ENCODE measurements around the gene MEG3. TPM values are rescaled to one million over a fixed set of nuclear protein-coding genes. Genes with fewer than 3 reads are reported as not detected.

MEG3 gene
- total and polyA plus RNA-seq, 4 experiments from 2014 or later, result not detected

DNA sequence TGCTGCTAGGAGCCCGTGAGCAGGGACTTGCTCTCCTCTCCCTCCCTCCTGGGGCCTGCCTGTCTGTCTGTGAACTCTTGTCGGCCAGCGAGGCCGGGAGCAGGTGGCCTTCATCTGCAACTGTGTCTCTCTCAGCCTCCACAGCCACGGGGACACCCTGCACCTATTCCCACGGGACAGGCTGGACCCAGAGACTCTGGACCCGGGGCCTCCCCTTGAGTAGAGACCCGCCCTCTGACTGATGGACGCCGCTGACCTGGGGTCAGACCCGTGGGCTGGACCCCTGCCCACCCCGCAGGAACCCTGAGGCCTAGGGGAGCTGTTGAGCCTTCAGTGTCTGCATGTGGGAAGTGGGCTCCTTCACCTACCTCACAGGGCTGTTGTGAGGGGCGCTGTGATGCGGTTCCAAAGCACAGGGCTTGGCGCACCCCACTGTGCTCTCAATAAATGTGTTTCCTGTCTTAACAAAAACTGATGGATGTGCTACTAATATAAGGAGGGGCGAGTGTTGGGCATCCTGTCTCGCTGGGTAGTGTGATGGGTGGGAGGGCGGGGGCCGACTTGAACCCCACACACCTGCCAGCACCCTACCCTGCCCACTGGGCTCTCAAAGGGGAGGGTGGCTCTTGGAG lies 34.8 kb downstream of the MEG3 start:
- CTCF ChIA-PET (ENCODE audit: partially characterized antibody), result no interaction called here
- intact Hi-C loops (cut with micrococcal nuclease), result no loop called here
- H3K36me3 Mint-ChIP-seq, result no peaks in the 10 kb centered on the region
- H3K9me3 Mint-ChIP-seq, result peaks cover 0 to 3% (median 0%) of the 10 kb centered on the region in 8 donors
- H3K27ac ChIP-seq (ENCODE audit: low read depth, low read length), result no peak overlapping the region
- H3K27ac Mint-ChIP-seq, result no peak overlapping the region
- no peak overlapping the region for H3K4me3 Mint-ChIP-seq
- H3K36me3 ChIP-seq (ENCODE audit: insufficient read depth, low read length), result no peaks in the 10 kb centered on the region
- no peak for DNase-seq
- no peak overlapping the region for H3K4me3 ChIP-seq (ENCODE audit: low read length in 2 of 2)
- peaks cover 5 to 8% of the 10 kb centered on the region in 2 donors for H3K27me3 Mint-ChIP-seq
- POLR2A ChIA-PET (ENCODE audit: partially characterized antibody), result no interaction called here
- H3K9me3 ChIP-seq (ENCODE audit: control insufficient read depth in 1 of 2, low read length in 2 of 2), result no peaks in the 10 kb centered on the region
- no peaks in the 10 kb centered on the region for H3K27me3 ChIP-seq (ENCODE audit: insufficient read depth, low read length)
- no peaks in the 10 kb centered on the region for H3K4me1 ChIP-seq (ENCODE audit: insufficient read depth, low read length)
- H3K4me1 Mint-ChIP-seq, result no peaks in the 10 kb centered on the region

DNA sequence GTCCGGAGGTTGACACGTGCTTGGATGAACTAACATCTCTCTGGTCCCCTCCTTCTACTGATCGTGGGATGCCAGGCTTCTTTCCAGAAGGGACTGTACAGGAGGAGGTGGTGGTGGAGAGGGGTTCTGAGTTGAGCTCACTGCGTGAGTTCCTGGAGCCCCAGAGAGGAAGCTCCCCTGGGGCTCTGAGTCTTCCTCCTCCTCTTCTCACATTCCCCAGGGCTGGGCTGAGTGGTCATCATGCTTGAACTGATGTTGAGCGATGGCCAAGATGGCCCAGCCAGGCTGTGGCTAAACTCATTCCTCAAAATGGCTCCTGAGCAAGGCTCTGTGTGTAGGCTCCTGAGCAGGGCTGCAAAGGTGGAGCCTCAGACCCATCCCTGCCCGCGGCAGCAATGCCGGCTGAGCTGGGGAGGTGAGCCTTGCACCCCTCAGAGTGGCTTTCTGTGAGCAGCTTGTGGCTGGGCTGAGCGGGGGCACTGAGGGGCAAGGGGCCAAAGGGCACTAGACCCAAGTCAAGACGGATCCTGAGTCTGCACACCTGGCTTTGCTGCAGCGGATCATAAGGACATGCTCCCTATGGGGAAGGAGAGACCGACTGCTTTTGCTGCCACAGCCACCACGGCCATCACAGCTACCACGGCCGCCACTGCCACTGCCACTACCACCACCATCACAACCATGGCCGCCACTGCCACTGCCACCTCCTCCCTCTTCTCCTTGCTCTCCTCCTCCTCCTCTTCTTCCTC lies 35.4 kb downstream of the MEG3 start:
- Histone ChIP-seq H3K4me3 (ENCODE audit: low read length in 2 of 2) (no peak overlapping the region), H3K4me1 (ENCODE audit: insufficient read depth, low read length) (no peaks in the 10 kb centered on the region), H3K9me3 (ENCODE audit: control insufficient read depth in 1 of 2, low read length in 2 of 2) (no peaks in the 10 kb centered on the region), H3K36me3 (ENCODE audit: insufficient read depth, low read length) (no peaks in the 10 kb centered on the region), H3K27me3 (ENCODE audit: insufficient read depth, low read length) (no peaks in the 10 kb centered on the region), H3K27ac (ENCODE audit: low read depth, low read length) (no peak overlapping the region)
- CTCF ChIA-PET (ENCODE audit: partially characterized antibody), result no interaction called here
- intact Hi-C loops (cut with micrococcal nuclease), result no loop called here
- Mint-ChIP-seq H3K36me3 (no peaks in the 10 kb centered on the region), H3K27ac (no peak overlapping the region), H3K27me3 (peaks cover 5 to 6% of the 10 kb centered on the region in 2 donors), H3K9me3 (peaks cover 0 to 3% (median 0%) of the 10 kb centered on the region in 8 donors), H3K4me3 (no peak overlapping the region), H3K4me1 (no peaks in the 10 kb centered on the region)
- POLR2A ChIA-PET (ENCODE audit: partially characterized antibody), result no interaction called here
- DNase-seq, result no peak

DNA sequence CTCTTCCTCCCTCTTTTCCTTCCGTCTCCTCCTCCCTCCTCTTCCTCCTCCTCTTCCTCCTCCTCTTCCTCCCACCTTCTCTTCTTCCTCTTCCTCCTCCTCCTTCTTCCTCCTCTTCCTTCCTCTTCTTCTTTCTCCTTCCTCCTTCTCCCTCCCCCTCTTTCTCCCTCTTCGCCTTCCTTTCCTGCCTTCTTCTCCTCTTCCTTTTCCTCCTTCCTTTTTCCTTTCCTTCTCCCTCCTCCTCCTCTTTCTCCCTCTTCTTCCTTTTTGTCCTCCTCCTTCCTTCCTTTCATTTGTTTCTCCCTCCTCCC lies 36.0 kb downstream of the MEG3 start:
- H3K4me3 Mint-ChIP-seq, result no peak overlapping the region

DNA sequence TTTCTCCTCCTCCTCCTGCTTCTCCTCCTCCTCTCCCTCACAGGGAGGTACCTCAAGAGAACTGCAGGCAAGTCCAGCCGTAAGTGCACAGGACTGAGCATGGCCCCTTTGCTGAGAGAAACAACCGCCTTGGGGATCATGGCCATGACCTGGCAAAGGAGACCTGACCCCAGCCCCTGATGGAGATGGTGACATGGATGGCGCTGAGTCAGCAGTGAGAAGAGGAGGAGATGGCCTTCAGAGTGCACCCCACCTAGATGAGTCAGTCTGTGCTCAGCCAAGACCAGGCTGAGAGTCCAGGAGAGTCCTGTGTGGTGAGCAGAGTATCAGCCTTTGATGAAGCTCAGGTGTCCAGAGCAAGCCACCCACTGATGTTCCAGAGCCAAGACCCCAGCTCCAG lies 36.4 kb downstream of the MEG3 start:
- no peak for DNase-seq
- no peaks in the 10 kb centered on the region for H3K27me3 ChIP-seq (ENCODE audit: insufficient read depth, low read length)
- H3K4me3 Mint-ChIP-seq, result no peak overlapping the region
- H3K9me3 Mint-ChIP-seq, result peaks cover 0 to 3% (median 0%) of the 10 kb centered on the region in 8 donors
- intact Hi-C loops (cut with micrococcal nuclease), result no loop called here
- H3K27me3 Mint-ChIP-seq, result peaks cover 3 to 6% of the 10 kb centered on the region in 2 donors
- no peaks in the 10 kb centered on the region for H3K4me1 Mint-ChIP-seq
- no peaks in the 10 kb centered on the region for H3K36me3 Mint-ChIP-seq
- no peaks in the 10 kb centered on the region for H3K9me3 ChIP-seq (ENCODE audit: control insufficient read depth in 1 of 2, low read length in 2 of 2)
- no peaks in the 10 kb centered on the region for H3K36me3 ChIP-seq (ENCODE audit: insufficient read depth, low read length)
- ChIA-PET CTCF (ENCODE audit: partially characterized antibody) (no interaction called here), POLR2A (ENCODE audit: partially characterized antibody) (no interaction called here)
- H3K4me3 ChIP-seq (ENCODE audit: low read length in 2 of 2), result no peak overlapping the region
- no peak overlapping the region for H3K27ac ChIP-seq (ENCODE audit: low read depth, low read length)
- no peak overlapping the region for H3K27ac Mint-ChIP-seq
- H3K4me1 ChIP-seq (ENCODE audit: insufficient read depth, low read length), result no peaks in the 10 kb centered on the region

More for the DNA sequence above, 36.0 kb downstream of the MEG3 start:
- Histone ChIP-seq H3K4me1 (ENCODE audit: insufficient read depth, low read length) (no peaks in the 10 kb centered on the region), H3K4me3 (ENCODE audit: low read length in 2 of 2) (no peak overlapping the region), H3K27ac (ENCODE audit: low read depth, low read length) (no peak overlapping the region), H3K9me3 (ENCODE audit: control insufficient read depth in 1 of 2, low read length in 2 of 2) (no peaks in the 10 kb centered on the region), H3K36me3 (ENCODE audit: insufficient read depth, low read length) (no peaks in the 10 kb centered on the region), H3K27me3 (ENCODE audit: insufficient read depth, low read length) (no peaks in the 10 kb centered on the region)
- Mint-ChIP-seq H3K4me1 (no peaks in the 10 kb centered on the region), H3K36me3 (no peaks in the 10 kb centered on the region), H3K9me3 (peaks cover 0 to 3% (median 0%) of the 10 kb centered on the region in 8 donors), H3K27ac (no peak overlapping the region), H3K27me3 (peaks cover 5 to 6% of the 10 kb centered on the region in 2 donors)
- ChIA-PET CTCF (ENCODE audit: partially characterized antibody) (no interaction called here), POLR2A (ENCODE audit: partially characterized antibody) (no interaction called here)
- no peak for DNase-seq
- intact Hi-C loops (cut with micrococcal nuclease), result no loop called here

DNA sequence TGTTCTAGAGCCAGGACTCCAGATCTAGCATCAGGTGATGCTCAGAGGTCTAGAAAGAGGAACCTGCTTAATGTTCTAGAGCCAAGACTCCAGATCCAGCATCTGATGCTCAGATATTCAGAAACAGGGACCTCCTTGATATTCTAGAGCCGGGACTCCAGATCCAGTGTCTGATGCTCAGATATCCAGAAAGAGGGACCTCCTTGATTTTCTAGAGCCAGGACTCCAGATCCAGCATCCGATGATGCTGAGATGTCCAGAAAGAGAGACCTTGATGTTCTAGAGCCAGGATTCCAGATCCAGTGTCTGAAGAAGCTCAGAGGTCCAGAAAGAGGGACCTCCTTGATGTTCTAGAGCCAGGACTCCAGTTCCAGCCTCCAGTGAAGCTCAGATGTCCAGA lies 36.9 kb downstream of the MEG3 start:
- intact Hi-C loops (cut with micrococcal nuclease), result no loop called here
- ChIA-PET POLR2A (ENCODE audit: partially characterized antibody) (no interaction called here), CTCF (ENCODE audit: partially characterized antibody) (no interaction called here)
- no peaks in the 10 kb centered on the region for H3K4me1 Mint-ChIP-seq
- Histone ChIP-seq H3K27ac (ENCODE audit: low read depth, low read length) (no peak overlapping the region), H3K4me3 (ENCODE audit: low read length in 2 of 2) (no peak overlapping the region), H3K27me3 (ENCODE audit: insufficient read depth, low read length) (no peaks in the 10 kb centered on the region), H3K36me3 (ENCODE audit: insufficient read depth, low read length) (no peaks in the 10 kb centered on the region), H3K4me1 (ENCODE audit: insufficient read depth, low read length) (no peaks in the 10 kb centered on the region), H3K9me3 (ENCODE audit: control insufficient read depth in 1 of 2, low read length in 2 of 2) (no peaks in the 10 kb centered on the region)
- no peak overlapping the region for H3K27ac Mint-ChIP-seq
- peaks cover 0 to 3% (median 0%) of the 10 kb centered on the region in 8 donors for H3K9me3 Mint-ChIP-seq
- DNase-seq, result no peak
- H3K4me3 Mint-ChIP-seq, result no peak overlapping the region
- peaks cover 3 to 6% of the 10 kb centered on the region in 2 donors for H3K27me3 Mint-ChIP-seq
- no peaks in the 10 kb centered on the region for H3K36me3 Mint-ChIP-seq

DNA sequence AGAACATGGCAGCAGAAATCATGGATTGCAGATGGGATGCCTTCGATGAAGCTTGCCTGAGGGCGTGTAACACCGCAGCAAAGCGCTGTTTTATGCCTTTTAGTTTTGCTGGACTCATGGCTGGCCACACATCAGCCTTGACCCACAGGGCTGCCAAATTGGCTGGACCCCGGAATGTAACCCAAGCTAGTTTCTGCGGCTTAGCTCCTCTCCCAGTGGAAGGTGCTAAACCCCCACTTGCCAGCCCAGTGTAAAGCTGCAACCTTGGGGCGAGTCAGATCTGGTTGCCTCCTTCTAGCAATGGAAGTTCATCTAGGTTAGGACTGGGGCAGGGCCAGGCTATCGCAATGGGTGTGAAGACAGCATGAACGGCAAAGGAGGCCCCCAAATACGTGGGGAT lies 38.3 kb downstream of the MEG3 start:
- no peak overlapping the region for H3K27ac Mint-ChIP-seq
- H3K9me3 Mint-ChIP-seq, result peaks cover 0 to 3% (median 0%) of the 10 kb centered on the region in 8 donors
- ChIA-PET CTCF (ENCODE audit: partially characterized antibody) (interaction anchor here (0.6 to 1.4 kb wide), 3 partner anchors 9 to 928 kb away, joined by 3 read pairs; no protein-coding TSS in a partner anchor), POLR2A (ENCODE audit: partially characterized antibody) (no interaction called here)
- Histone ChIP-seq H3K4me1 (ENCODE audit: insufficient read depth, low read length) (no peaks in the 10 kb centered on the region), H3K27ac (ENCODE audit: low read depth, low read length) (no peak overlapping the region), H3K36me3 (ENCODE audit: insufficient read depth, low read length) (no peaks in the 10 kb centered on the region), H3K4me3 (ENCODE audit: low read length in 2 of 2) (no peak overlapping the region), H3K27me3 (ENCODE audit: insufficient read depth, low read length) (no peaks in the 10 kb centered on the region), H3K9me3 (ENCODE audit: control insufficient read depth in 1 of 2, low read length in 2 of 2) (no peaks in the 10 kb centered on the region)
- no peaks in the 10 kb centered on the region for H3K36me3 Mint-ChIP-seq
- H3K4me3 Mint-ChIP-seq, result no peak overlapping the region
- H3K4me1 Mint-ChIP-seq, result no peaks in the 10 kb centered on the region
- no peak for DNase-seq
- H3K27me3 Mint-ChIP-seq, result peaks cover 3 to 6% of the 10 kb centered on the region in 2 donors
- intact Hi-C loops (cut with micrococcal nuclease), result no loop called here

DNA sequence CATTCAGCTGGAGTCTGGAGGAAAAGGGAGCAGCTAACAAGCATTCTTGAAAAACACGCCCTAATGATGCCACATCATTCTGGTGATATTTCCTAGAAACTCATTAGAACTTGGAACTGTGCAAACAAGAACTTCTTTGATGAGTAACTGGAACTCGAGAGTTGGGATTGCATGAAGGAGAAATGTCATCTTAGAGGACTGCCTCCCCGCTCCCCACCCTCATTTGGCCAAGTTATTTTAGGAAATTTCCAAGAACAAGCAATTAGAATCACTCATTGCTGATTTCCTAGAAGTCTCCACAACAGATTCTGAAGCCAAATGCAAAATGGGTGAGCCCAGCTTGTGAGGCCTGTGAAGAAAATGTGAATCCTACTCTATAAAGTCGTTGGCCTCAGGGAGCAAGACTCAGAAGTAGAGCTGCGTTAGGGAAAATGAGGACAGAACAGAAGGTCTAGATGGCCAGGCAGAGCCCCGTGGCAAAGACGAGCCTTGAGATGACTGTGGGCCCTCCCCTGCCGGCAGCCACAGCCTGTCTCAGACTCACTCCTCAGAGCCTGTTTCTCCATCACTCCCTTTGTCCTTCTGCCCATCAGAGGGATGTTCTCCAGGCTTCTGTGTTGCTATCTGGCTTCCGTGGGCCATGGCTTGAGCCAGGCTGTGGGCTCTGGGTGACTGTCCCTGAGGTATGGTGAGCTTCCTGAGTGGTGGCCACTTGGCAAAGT lies 39.2 kb downstream of the MEG3 start:
- CTCF ChIA-PET (ENCODE audit: partially characterized antibody), result interaction anchor here (1.4 kb wide), 1 partner anchor 11 kb away, joined by 3 read pairs; no protein-coding TSS in a partner anchor

More for the DNA sequence above, 39.2 kb downstream of the MEG3 start:
- Mint-ChIP-seq H3K27me3 (peaks cover 1 to 3% of the 10 kb centered on the region in 2 donors), H3K4me3 (no peak overlapping the region), H3K27ac (no peak overlapping the region), H3K36me3 (no peaks in the 10 kb centered on the region), H3K9me3 (peaks cover 0 to 3% (median 0%) of the 10 kb centered on the region in 8 donors), H3K4me1 (no peaks in the 10 kb centered on the region)
- Histone ChIP-seq H3K9me3 (ENCODE audit: control insufficient read depth in 1 of 2, low read length in 2 of 2) (no peaks in the 10 kb centered on the region), H3K36me3 (ENCODE audit: insufficient read depth, low read length) (no peaks in the 10 kb centered on the region), H3K4me1 (ENCODE audit: insufficient read depth, low read length) (no peaks in the 10 kb centered on the region), H3K27me3 (ENCODE audit: insufficient read depth, low read length) (no peaks in the 10 kb centered on the region), H3K27ac (ENCODE audit: low read depth, low read length) (no peak overlapping the region), H3K4me3 (ENCODE audit: low read length in 2 of 2) (no peak overlapping the region)
- DNase-seq, result no peak
- POLR2A ChIA-PET (ENCODE audit: partially characterized antibody), result no interaction called here
- intact Hi-C loops (cut with micrococcal nuclease), result no loop called here
